ENCODE data around the gene SVOPL.
A peak's percentile ranks its signal among the peaks of the same experiment; 100 is the strongest.

Gene SVOPL

DNA sequence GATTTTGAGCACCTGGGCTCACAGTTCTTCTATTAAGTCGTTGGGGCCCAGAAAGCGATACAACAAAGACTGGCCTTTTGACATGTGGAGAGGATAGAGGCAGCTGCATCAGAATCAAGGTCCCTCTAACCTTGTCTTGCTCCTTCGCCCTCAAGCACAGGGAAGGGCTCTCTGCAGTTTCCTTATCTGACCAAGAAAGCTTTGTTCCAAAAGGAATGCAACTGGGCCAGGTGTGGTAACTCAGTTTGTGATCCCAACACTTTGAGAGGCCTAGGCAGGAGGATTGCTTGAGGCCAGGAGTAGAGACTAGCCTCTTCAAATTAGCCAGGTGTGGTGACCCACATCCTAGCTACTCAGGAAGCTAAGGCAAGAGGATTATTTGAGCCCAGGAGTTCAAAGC lies 32.2 kb downstream of the SVOPL start:
- H3K27me3 ChIP-seq (ENCODE audit: control insufficient read depth, insufficient read depth, low read length) = no peaks in the 10 kb centered on the region
- H3K4me1 ChIP-seq (ENCODE audit: control insufficient read depth, insufficient read depth, low read length) = peaks cover 45% of the 10 kb centered on the region
- H3K9ac ChIP-seq (ENCODE audit: low read depth, low read length) = no peak overlapping the region
- H3K9me3 ChIP-seq (ENCODE audit: control insufficient read depth, insufficient read depth, low read length) = no peaks in the 10 kb centered on the region
- peak overlapping the region; percentile 75 for H3K27ac ChIP-seq (ENCODE audit: low read depth, low read length)
- no peaks in the 10 kb centered on the region for H3K36me3 ChIP-seq (ENCODE audit: control insufficient read depth, insufficient read depth, low read length)
- H3K4me3 ChIP-seq (ENCODE audit: low read depth, low read length) = no peak overlapping the region

DNA sequence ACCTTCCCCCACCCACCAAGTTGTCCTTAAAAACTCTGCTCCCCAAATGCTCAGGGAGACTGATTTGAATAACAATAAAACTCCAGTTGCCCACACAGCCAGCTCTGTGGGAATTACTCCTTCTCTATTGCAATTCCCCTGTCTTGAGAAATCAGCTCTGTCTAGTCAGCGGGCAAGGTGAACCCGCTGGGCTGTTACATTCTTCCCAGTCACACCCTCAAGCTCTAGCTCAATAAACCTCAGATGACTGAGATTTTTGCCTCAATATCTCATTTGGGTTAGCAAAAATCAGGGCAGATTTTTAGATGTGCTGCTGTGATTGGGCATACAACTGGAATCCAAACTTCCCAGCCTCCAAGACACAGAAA lies 32.9 kb downstream of the SVOPL start:
- Histone ChIP-seq H3K27me3 (ENCODE audit: control insufficient read depth, insufficient read depth, low read length) (no peaks in the 10 kb centered on the region), H3K4me1 (ENCODE audit: control insufficient read depth, insufficient read depth, low read length) (peaks cover 49% of the 10 kb centered on the region), H3K4me3 (ENCODE audit: low read depth, low read length) (peak overlapping the region; percentile 34; the same call in 1 of the 2 replicates), H3K9me3 (ENCODE audit: control insufficient read depth, insufficient read depth, low read length) (no peaks in the 10 kb centered on the region), H3K36me3 (ENCODE audit: control insufficient read depth, insufficient read depth, low read length) (no peaks in the 10 kb centered on the region), H3K9ac (ENCODE audit: low read depth, low read length) (no peak overlapping the region), H3K27ac (ENCODE audit: low read depth, low read length) (peak overlapping the region; percentile 75)

DNA sequence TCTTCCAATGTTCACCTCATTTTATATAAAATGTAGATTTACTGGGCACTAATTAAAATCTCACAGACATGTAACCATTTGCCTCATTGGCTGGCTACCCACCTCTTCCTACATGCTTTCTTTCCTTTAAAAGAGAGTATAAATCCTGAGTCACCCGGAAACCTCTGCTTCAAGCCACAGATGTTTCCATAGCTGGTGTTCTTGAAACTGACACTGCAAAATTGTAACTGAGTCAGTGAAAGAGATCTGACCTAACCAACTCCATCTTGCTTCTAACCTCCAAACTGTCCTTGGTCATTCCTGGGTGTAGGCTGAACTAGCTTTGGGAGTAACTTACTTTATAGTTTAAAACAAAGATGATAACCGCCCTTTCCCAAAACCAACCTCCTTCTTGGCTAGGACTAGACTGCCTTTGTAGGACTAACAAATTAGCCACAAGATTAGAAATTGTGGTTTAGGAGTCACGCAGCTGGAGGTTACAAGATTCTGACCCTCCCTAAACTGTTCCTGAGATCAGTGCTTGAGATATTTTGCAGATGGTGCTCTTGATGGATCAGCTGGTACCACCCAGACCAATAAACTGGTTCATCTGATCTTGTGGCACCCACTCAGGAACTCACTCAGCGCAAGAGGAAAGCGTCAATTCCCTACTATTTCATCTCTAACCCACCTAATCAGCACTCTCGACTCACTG lies 33.5 kb downstream of the SVOPL start:
- Histone ChIP-seq H3K9ac (ENCODE audit: low read depth, low read length) (no peak overlapping the region), H3K4me3 (ENCODE audit: low read depth, low read length) (peak overlapping the region; percentile 34), H3K27ac (ENCODE audit: low read depth, low read length) (peak overlapping the region; percentile 48), H3K27me3 (ENCODE audit: control insufficient read depth, insufficient read depth, low read length) (no peaks in the 10 kb centered on the region), H3K9me3 (ENCODE audit: control insufficient read depth, insufficient read depth, low read length) (no peaks in the 10 kb centered on the region), H3K36me3 (ENCODE audit: control insufficient read depth, insufficient read depth, low read length) (no peaks in the 10 kb centered on the region), H3K4me1 (ENCODE audit: control insufficient read depth, insufficient read depth, low read length) (peaks cover 54% of the 10 kb centered on the region)

DNA sequence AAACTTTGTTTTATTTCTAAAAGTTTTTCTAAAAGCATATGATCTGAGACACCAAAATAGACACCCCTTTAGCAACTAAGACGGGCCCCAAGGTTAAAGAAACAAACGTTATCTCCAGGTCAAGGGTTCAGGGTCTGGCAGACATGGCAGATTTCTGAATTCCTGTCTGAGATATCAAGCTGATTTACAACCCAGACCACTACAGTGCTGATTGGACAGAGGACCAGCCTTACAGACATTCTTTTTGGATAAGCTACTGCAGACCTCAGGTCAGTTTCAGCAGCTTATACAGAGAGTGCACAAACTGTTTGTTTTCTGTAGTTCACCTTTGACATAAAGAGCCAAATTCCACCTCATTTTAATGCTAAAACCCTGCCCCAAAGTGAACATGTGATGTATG lies 34.8 kb downstream of the SVOPL start:
- peak overlapping the region; percentile 24 for H3K27ac ChIP-seq (ENCODE audit: low read depth, low read length)
- no peak overlapping the region for H3K4me3 ChIP-seq (ENCODE audit: low read depth, low read length)
- H3K36me3 ChIP-seq (ENCODE audit: control insufficient read depth, insufficient read depth, low read length) = no peaks in the 10 kb centered on the region
- no peaks in the 10 kb centered on the region for H3K9me3 ChIP-seq (ENCODE audit: control insufficient read depth, insufficient read depth, low read length)
- no peaks in the 10 kb centered on the region for H3K27me3 ChIP-seq (ENCODE audit: control insufficient read depth, insufficient read depth, low read length)
- H3K9ac ChIP-seq (ENCODE audit: low read depth, low read length) = no peak overlapping the region
- peaks cover 67% of the 10 kb centered on the region for H3K4me1 ChIP-seq (ENCODE audit: control insufficient read depth, insufficient read depth, low read length)

DNA sequence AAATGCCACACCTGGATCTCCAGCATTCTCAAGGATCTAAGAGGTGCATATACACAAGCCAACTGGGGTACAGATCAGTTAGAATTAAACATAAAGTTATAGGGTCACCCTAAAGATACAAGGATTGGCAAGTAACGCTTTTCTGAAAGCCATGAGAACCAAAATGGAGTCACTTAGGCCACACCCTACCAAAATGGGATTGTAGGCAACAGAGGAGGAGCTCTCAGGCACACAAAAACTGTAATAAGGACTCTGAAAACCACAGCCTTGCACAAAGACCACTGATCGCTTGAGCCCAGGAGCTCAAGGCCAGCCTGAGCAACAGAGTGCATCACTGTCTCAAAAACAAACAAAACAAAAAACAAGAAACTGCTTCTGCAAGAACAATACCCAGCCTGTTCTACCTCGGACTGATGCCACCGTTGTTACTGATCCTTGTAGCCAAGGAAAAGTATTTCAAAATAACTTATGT lies 35.5 kb downstream of the SVOPL start:
- H3K9me3 ChIP-seq (ENCODE audit: control insufficient read depth, insufficient read depth, low read length) = no peaks in the 10 kb centered on the region
- H3K4me3 ChIP-seq (ENCODE audit: low read depth, low read length) = no peak overlapping the region
- no peak overlapping the region for H3K9ac ChIP-seq (ENCODE audit: low read depth, low read length)
- no peaks in the 10 kb centered on the region for H3K36me3 ChIP-seq (ENCODE audit: control insufficient read depth, insufficient read depth, low read length)
- peaks cover 70% of the 10 kb centered on the region for H3K4me1 ChIP-seq (ENCODE audit: control insufficient read depth, insufficient read depth, low read length)
- H3K27me3 ChIP-seq (ENCODE audit: control insufficient read depth, insufficient read depth, low read length) = no peaks in the 10 kb centered on the region
- H3K27ac ChIP-seq (ENCODE audit: low read depth, low read length) = peak overlapping the region; percentile 46

DNA sequence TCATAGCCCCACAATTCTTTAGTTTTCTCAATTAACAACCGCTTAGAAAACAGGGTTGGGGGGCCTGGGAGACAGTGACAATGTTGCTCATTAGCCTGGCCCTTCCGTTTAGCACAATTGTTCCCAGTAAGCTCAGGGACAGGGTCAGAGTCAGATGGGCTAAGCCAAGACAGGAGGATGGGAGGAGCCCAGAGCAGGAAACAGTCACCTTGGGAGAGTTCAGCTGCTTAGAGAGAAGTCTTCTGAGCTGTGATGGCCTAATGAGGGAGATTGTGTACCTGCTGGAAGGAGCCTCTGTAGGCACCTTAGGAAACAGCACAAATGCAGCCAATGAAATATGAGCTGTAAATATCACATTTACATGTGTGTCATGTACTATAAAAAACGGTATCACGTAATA lies 35.9 kb downstream of the SVOPL start:
- Histone ChIP-seq H3K4me3 (ENCODE audit: low read depth, low read length) (peak overlapping the region; percentile 29), H3K9me3 (ENCODE audit: control insufficient read depth, insufficient read depth, low read length) (no peaks in the 10 kb centered on the region), H3K4me1 (ENCODE audit: control insufficient read depth, insufficient read depth, low read length) (peaks cover 70% of the 10 kb centered on the region), H3K27me3 (ENCODE audit: control insufficient read depth, insufficient read depth, low read length) (no peaks in the 10 kb centered on the region), H3K36me3 (ENCODE audit: control insufficient read depth, insufficient read depth, low read length) (no peaks in the 10 kb centered on the region), H3K9ac (ENCODE audit: low read depth, low read length) (no peak overlapping the region), H3K27ac (ENCODE audit: low read depth, low read length) (peak overlapping the region; percentile 46)

DNA sequence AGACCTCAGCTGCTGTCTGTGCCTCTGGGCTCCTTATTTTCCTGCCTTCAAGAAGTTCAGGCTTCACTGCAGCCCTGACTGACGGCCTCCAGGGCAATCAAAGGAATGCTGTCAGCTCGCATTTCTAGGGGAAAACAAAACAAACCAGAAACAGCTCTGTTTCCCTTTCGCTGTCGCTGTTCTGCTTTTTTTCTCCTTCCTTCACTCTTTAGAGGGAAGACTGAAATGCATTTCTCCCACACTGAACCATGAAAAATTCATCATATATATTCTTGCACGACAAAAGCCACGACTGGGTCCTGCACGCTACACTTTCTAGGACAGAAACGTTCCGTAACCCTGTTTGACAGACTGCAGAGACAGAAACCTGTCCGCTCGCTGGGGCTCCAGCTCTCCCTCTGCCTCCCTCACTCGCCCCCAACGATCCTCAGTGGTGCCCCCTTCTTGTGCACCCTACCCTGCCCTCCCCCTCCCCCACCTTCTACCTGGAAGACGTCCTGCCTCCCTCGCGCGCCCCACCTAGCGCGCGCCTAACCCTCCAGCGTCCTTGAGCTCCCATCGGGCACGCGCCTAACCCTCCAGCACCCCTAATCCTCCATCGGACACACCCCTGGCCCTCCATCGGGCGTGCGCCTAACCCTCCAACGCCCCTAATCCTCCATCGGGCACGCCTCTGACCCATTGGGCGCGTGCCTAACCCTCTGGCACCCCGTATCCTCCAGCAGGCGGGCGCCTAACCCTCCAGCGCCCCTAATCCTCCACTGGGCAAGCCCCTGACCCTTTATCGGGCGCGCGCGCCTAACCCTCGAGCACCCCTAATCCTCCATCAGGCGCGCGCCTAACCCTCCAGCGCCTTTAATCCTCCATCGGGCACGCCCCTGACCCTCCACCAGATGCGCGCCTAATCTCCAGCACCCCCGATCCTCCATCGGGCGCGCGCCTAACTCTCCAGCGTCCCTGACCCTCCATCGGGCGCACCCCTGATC lies 37.1 kb downstream of the SVOPL start:
- Histone ChIP-seq H3K36me3 (ENCODE audit: control insufficient read depth, insufficient read depth, low read length) (no peaks in the 10 kb centered on the region), H3K9me3 (ENCODE audit: control insufficient read depth, insufficient read depth, low read length) (no peaks in the 10 kb centered on the region), H3K27me3 (ENCODE audit: control insufficient read depth, insufficient read depth, low read length) (no peaks in the 10 kb centered on the region), H3K9ac (ENCODE audit: low read depth, low read length) (peak overlapping the region; percentile 76), H3K4me1 (ENCODE audit: control insufficient read depth, insufficient read depth, low read length) (peaks cover 64% of the 10 kb centered on the region), H3K4me3 (ENCODE audit: low read depth, low read length) (peak overlapping the region; percentile 82), H3K27ac (ENCODE audit: low read depth, low read length) (peak overlapping the region; percentile 52)

DNA sequence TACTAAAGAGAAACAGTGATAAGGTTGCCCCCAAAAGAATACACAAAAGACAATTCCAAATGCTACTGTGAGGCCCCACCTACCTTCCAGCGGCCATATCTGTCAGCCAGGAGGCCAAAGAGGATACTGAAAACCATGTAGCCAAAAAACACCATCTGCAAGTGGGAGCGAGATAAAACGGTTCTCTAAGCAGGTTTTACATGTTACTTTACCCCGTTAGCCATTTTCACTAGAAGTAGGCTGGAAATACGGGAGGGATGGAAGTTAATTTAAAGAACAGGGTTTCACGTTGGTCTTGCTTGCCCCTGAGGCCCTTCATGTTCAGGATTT lies 38.2 kb downstream of the SVOPL start:
- peak overlapping the region; percentile 82; the same call in 1 of the 2 replicates for H3K4me3 ChIP-seq (ENCODE audit: low read depth, low read length)
- no peaks in the 10 kb centered on the region for H3K27me3 ChIP-seq (ENCODE audit: control insufficient read depth, insufficient read depth, low read length)
- no peaks in the 10 kb centered on the region for H3K9me3 ChIP-seq (ENCODE audit: control insufficient read depth, insufficient read depth, low read length)
- no peak overlapping the region for H3K9ac ChIP-seq (ENCODE audit: low read depth, low read length)
- H3K36me3 ChIP-seq (ENCODE audit: control insufficient read depth, insufficient read depth, low read length) = no peaks in the 10 kb centered on the region
- H3K27ac ChIP-seq (ENCODE audit: low read depth, low read length) = peak overlapping the region; percentile 52
- peaks cover 55% of the 10 kb centered on the region for H3K4me1 ChIP-seq (ENCODE audit: control insufficient read depth, insufficient read depth, low read length)

DNA sequence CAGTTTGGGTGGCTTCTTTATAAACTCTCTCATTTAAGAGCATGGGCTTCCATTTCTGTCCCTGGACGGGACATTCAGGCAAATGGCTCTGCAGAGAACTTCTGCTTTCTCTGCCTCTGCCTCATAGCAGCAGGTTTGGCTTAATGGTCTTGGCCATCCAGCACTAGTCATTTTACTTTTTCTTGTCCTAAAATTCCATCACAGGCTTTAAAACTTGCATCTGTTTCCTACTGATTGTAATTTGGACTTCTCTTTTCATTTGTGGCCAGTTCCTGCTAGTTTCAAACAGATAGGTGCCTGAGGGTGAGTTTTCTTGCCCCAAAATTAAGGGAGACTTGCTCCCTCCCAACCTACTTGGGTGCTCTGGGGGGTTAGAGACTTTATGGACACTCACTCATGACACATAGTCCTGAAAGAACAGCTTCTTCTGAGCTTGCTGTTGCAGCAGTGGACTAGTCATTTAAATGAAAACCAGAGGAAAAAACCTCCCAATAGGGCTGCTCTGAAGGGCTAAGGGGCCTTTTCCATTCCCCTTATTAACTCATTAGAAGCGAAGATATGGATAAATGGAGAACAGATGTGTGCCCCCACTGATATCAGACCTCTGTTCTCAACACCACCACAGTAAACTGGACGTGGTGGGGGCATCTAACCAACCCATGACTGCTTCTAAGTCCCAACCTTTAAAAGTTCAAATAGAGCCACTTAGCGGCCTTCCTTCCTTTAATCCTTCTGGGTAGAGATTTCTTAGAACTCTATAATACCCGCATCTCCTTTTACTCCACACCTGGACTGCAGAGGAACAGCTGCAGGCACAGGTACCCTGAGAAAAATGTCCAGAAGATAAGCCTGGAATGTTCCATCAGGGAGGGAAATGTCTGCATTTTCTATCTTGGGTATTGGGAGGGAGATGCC lies 38.8 kb downstream of the SVOPL start:
- Histone ChIP-seq H3K27ac (ENCODE audit: low read depth, low read length) (no peak overlapping the region), H3K4me1 (ENCODE audit: control insufficient read depth, insufficient read depth, low read length) (peaks cover 49% of the 10 kb centered on the region), H3K4me3 (ENCODE audit: low read depth, low read length) (no peak overlapping the region), H3K9me3 (ENCODE audit: control insufficient read depth, insufficient read depth, low read length) (no peaks in the 10 kb centered on the region), H3K27me3 (ENCODE audit: control insufficient read depth, insufficient read depth, low read length) (no peaks in the 10 kb centered on the region), H3K36me3 (ENCODE audit: control insufficient read depth, insufficient read depth, low read length) (no peaks in the 10 kb centered on the region), H3K9ac (ENCODE audit: low read depth, low read length) (no peak overlapping the region)

DNA sequence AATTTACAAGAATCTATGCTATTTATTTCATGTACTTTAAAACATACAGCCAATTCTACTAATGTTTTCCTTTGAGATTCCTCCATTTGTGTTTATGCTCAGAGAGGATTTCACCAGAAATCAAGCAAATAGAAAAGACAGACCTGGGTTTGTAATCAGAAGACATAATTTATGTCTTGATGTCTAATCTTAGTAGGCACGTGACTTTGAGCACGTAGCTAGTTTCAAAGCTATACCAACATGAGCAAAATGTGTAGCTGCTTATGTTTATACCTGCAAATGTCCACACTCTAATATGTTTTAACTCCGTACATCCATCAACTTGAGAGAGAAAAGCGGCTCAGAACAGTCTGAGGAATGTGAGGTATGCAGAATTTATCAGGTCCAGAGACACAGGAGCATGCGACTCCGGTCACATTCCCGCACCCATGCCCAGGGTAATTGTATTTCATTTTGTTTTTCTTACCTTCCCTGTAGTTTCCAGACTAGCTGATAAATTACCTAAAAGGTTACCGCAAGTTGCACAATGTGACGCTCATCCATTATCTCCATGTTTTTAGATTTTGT lies 40.0 kb downstream of the SVOPL start:
- Histone ChIP-seq H3K36me3 (ENCODE audit: control insufficient read depth, insufficient read depth, low read length) (no peaks in the 10 kb centered on the region), H3K4me3 (ENCODE audit: low read depth, low read length) (no peak overlapping the region), H3K9ac (ENCODE audit: low read depth, low read length) (no peak overlapping the region), H3K9me3 (ENCODE audit: control insufficient read depth, insufficient read depth, low read length) (no peaks in the 10 kb centered on the region), H3K27ac (ENCODE audit: low read depth, low read length) (no peak overlapping the region), H3K4me1 (ENCODE audit: control insufficient read depth, insufficient read depth, low read length) (peaks cover 37% of the 10 kb centered on the region), H3K27me3 (ENCODE audit: control insufficient read depth, insufficient read depth, low read length) (no peaks in the 10 kb centered on the region)
